NB4 (cell line): ENCODE results near the gene HLTF.

Experiments
- POLR2A ChIP-seq: IDR thresholded peaks from 2 replicates; pipeline ENCODE4 v1.6.1; 2011; ENCODE audit warnings: mild to moderate bottlenecking; ENCODE audit not compliant: insufficient read length; ENCODE audit errors: extremely low read depth
- TF ChIP-seq, protein P1 (sequence below): IDR thresholded peaks from one replicate; pipeline ENCODE4 v1.5.1; 2012; ENCODE audit warnings: low read depth, low read length

DNA sequence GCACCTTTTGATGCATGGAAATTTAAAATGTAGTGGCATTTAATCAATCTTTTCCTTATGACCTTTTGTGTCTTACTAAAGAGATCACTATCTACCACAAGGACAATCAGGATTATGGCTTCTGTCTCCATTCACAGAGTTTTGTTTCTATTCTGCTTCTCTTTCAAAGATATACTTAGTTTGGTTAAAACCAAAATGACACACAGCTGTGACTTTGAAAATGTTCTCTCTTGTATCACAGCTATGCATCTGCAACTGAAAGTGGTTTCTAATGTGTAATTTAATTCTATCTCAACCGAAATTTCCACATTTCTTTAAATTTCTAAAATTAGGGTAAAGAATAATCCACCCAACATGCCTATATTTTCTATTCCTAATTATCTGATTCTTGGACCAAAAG is 27.7 kb downstream of the HLTF start:
- TF ChIP-seq, protein P1, sequence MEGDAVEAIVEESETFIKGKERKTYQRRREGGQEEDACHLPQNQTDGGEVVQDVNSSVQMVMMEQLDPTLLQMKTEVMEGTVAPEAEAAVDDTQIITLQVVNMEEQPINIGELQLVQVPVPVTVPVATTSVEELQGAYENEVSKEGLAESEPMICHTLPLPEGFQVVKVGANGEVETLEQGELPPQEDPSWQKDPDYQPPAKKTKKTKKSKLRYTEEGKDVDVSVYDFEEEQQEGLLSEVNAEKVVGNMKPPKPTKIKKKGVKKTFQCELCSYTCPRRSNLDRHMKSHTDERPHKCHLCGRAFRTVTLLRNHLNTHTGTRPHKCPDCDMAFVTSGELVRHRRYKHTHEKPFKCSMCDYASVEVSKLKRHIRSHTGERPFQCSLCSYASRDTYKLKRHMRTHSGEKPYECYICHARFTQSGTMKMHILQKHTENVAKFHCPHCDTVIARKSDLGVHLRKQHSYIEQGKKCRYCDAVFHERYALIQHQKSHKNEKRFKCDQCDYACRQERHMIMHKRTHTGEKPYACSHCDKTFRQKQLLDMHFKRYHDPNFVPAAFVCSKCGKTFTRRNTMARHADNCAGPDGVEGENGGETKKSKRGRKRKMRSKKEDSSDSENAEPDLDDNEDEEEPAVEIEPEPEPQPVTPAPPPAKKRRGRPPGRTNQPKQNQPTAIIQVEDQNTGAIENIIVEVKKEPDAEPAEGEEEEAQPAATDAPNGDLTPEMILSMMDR, result no peak
- TF ChIP-seq POLR2A, result no peak
